ENCODE measurements around the gene SH3RF3. TPM values are rescaled to one million over a fixed set of nuclear protein-coding genes. Genes with fewer than 3 reads are reported as not detected.

Gene SH3RF3
- total RNA-seq, 1 donor from 2014 or later, result 59.5 TPM

DNA sequence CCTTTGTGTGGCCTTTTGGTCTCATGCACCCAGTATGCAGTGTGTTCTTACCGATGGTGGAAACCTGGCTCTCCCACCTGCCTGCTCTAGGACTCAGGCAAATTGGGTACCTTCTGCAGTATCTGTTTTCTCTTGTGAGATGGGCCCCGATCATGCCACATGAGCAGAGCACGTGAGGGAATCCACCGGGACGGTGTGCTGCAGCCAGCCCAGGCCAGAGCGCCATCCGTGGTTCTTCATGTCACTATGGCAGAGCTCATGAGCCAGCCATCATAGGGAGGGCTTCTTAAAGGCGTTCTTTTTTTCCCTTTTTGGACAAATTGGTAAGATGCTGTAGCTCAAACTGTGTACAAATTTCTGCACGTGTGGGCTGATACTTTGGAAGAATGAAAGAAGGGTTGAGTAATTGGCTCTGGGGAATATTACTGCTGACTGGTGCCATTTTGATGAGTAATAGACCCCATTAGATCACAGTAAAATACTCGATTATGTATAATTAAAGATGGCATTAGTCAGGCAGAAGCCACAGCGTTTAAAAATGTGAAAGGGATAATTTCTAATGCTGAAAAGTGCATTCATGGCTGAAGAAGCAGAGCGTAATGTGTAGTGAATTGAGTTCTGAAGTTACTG lies 19.2 kb downstream of the SH3RF3 start:
- Mint-ChIP-seq H3K9me3 (ENCODE audit: low read depth) (no peaks in the 10 kb centered on the region), H3K4me3 (ENCODE audit: unreplicated experiment) (no peak overlapping the region), H3K4me1 (ENCODE audit: low read depth) (peaks cover 81% of the 10 kb centered on the region), H3K36me3 (ENCODE audit: low read depth) (no peaks in the 10 kb centered on the region), H3K27ac (ENCODE audit: unreplicated experiment) (no peak overlapping the region), H3K27me3 (ENCODE audit: low read depth) (no peaks in the 10 kb centered on the region)
- TF ChIP-seq, protein P1, sequence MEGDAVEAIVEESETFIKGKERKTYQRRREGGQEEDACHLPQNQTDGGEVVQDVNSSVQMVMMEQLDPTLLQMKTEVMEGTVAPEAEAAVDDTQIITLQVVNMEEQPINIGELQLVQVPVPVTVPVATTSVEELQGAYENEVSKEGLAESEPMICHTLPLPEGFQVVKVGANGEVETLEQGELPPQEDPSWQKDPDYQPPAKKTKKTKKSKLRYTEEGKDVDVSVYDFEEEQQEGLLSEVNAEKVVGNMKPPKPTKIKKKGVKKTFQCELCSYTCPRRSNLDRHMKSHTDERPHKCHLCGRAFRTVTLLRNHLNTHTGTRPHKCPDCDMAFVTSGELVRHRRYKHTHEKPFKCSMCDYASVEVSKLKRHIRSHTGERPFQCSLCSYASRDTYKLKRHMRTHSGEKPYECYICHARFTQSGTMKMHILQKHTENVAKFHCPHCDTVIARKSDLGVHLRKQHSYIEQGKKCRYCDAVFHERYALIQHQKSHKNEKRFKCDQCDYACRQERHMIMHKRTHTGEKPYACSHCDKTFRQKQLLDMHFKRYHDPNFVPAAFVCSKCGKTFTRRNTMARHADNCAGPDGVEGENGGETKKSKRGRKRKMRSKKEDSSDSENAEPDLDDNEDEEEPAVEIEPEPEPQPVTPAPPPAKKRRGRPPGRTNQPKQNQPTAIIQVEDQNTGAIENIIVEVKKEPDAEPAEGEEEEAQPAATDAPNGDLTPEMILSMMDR (IDR thresholded peaks at IDR 0.05), result no peak
- no peak for DNase-seq (ENCODE audit: low spot score)

DNA sequence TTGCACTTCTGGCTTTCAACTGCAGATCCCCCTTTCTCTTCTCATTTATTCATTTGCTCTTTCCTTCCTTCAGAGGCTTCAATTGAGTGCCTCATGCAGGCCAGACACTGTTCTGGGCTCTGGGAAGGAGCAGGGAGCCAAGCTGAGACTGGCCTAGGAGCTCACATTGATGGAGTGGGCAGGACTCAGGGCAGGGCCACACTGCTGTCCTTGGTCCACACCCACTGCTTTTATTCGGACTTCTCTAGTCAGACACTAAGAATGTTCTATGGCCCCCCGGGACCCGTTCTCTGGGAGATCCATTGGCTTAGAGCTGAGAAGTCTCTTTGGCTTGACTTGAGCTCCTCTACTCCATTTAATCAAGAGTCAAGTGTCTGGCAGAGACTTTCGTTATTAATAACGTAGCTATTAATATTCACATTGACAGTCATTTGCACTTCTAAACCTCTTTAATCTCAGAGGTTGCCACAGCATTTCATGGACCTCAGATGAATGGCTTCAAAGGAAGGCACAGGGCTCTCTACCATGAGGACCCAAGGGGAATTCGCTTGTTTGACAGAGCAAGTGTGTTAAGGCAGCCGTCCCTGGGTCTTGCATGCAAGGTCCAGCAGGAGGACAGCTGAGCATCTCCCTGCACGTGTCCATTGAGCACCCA lies 20.1 kb downstream of the SH3RF3 start:
- peaks cover 84% of the 10 kb centered on the region for H3K4me1 Mint-ChIP-seq (ENCODE audit: low read depth)
- H3K27ac Mint-ChIP-seq (ENCODE audit: unreplicated experiment), result no peak overlapping the region
- H3K27me3 Mint-ChIP-seq (ENCODE audit: low read depth), result no peaks in the 10 kb centered on the region
- H3K36me3 Mint-ChIP-seq (ENCODE audit: low read depth), result no peaks in the 10 kb centered on the region
- no peak overlapping the region for H3K4me3 Mint-ChIP-seq (ENCODE audit: unreplicated experiment)
- TF ChIP-seq, protein P1 (IDR thresholded peaks at IDR 0.05), result no peak
- H3K9me3 Mint-ChIP-seq (ENCODE audit: low read depth), result no peaks in the 10 kb centered on the region
- DNase-seq (ENCODE audit: low spot score), result no peak

DNA sequence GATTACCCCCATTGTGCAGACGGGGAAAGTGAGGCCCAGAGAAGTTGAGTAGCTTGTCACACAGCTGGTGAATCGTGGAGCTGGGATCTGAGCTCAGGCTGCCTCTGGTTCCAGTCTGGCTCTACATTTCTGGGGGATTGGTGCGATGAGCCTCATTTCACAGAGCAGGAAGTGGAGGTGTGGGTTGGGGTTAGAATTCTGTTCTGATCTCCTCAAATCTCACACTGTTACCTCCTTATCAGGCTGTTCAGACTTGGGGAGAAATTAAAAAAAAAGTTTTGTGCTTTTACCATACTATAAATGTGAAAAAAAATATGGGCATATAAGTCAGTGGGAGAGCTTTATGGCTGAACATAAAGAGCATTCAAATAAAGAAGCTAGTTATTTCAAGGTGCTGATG lies 21.6 kb downstream of the SH3RF3 start:
- Mint-ChIP-seq H3K4me1 (ENCODE audit: low read depth) (peaks cover 85% of the 10 kb centered on the region), H3K27me3 (ENCODE audit: low read depth) (no peaks in the 10 kb centered on the region), H3K36me3 (ENCODE audit: low read depth) (no peaks in the 10 kb centered on the region), H3K4me3 (ENCODE audit: unreplicated experiment) (no peak overlapping the region), H3K9me3 (ENCODE audit: low read depth) (no peaks in the 10 kb centered on the region), H3K27ac (ENCODE audit: unreplicated experiment) (no peak overlapping the region)
- TF ChIP-seq, protein P1 (IDR thresholded peaks at IDR 0.05), result no peak
- no peak for DNase-seq (ENCODE audit: low spot score)

DNA sequence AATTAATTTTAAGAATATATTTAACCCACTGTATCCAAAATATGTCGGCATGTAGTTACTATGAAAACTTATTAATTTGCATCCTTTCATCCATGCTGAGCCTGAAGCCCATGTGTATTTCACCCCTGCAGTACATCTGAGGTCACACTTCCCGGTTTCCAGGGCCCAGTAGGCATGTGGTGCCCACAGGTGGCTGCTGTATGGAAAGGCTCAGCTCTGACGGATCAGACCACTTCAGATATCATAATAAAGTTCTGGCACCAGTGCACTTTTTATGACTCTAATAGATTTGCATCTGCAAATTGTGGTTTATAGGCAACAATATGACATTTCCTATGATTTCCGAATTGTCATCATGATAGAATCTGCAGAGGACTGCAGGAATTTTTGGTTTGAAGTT lies 22.5 kb downstream of the SH3RF3 start:
- Mint-ChIP-seq H3K4me3 (ENCODE audit: unreplicated experiment) (no peak overlapping the region), H3K27me3 (ENCODE audit: low read depth) (no peaks in the 10 kb centered on the region), H3K36me3 (ENCODE audit: low read depth) (no peaks in the 10 kb centered on the region), H3K9me3 (ENCODE audit: low read depth) (no peaks in the 10 kb centered on the region), H3K27ac (ENCODE audit: unreplicated experiment) (no peak overlapping the region), H3K4me1 (ENCODE audit: low read depth) (peaks cover 89% of the 10 kb centered on the region)
- TF ChIP-seq, protein P1 (IDR thresholded peaks at IDR 0.05), result no peak
- DNase-seq (ENCODE audit: low spot score), result no peak

DNA sequence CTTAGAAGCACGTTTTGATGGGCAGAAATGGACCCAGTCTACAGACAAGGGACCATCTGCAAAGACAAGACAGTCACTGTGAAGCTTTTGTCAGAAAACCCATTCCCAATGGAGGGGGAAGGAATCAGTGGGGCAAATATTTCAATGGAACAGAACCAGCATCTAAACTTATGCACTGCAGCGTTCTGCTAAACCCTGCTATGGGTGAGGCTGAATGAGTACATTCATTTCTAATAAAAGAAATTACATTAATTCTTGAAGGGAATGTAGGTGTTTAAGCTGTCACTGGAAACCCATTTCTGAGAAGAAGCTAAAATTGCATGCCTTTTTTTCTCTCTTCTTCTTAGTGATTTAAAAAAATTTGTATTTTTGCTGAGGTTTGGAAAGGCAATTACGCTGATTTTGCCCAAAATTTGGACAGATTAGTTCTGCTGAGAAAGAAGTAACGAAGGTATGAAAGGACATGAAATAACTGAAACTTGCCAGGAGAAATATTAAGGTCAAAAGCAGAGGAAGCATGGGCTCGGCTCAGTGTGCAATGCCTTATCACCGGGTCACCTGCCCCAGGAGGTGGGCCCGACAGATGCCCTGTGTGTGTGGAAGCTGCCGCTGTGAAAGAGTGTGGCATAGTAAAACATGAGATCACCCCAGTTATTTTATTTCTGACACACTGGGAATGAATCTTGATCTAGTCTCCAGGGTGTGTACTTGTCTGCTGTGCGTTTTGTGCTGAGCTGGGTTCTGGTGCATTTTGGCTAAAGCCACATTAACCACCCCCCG lies 24.2 kb downstream of the SH3RF3 start:
- H3K27me3 Mint-ChIP-seq (ENCODE audit: low read depth), result no peaks in the 10 kb centered on the region
- H3K4me1 Mint-ChIP-seq (ENCODE audit: low read depth), result peaks cover 87% of the 10 kb centered on the region
- no peak overlapping the region for H3K4me3 Mint-ChIP-seq (ENCODE audit: unreplicated experiment)
- DNase-seq (ENCODE audit: low spot score), result no peak
- no peaks in the 10 kb centered on the region for H3K9me3 Mint-ChIP-seq (ENCODE audit: low read depth)
- no peaks in the 10 kb centered on the region for H3K36me3 Mint-ChIP-seq (ENCODE audit: low read depth)
- H3K27ac Mint-ChIP-seq (ENCODE audit: unreplicated experiment), result no peak overlapping the region
- TF ChIP-seq, protein P1 (IDR thresholded peaks at IDR 0.05), result no peak

Measured in chondrocyte (in vitro differentiated cells).